Hepatocyte (in vitro differentiated cells): ENCODE data around the gene DDX52. TPM values are rescaled to one million over a fixed set of nuclear protein-coding genes. Genes with fewer than 3 reads are reported as not detected.

Source experiments
- DNase-seq: peaks from one replicate; pipeline ENCODE4 v3.0.0-alpha.2; 2016; ENCODE audit warnings: low spot score
- H2AFZ ChIP-seq: fragments of 200-600 bp; sonication (generic); 2 replicates; pipeline ENCODE4 v1.6.0; 2016; ENCODE audit warnings: antibody characterized with exemption, mild to moderate bottlenecking
- H3K27ac ChIP-seq: fragments of 200-600 bp; sonication (generic); 2 replicates; pipeline ENCODE4 v1.5.1; 2016; ENCODE audit warnings: mild to moderate bottlenecking
- H3K27me3 ChIP-seq: fragments of 200-600 bp; sonication (generic); 2 replicates; pipeline ENCODE4 v1.6.1; 2016
- H3K36me3 ChIP-seq: fragments of 200-600 bp; sonication (generic); replicated peaks from 2 replicates; pipeline ENCODE4 v1.5.1; 2016; ENCODE audit warnings: low read depth; ENCODE audit not compliant: insufficient read depth
- H3K4me1 ChIP-seq: fragments of 200-600 bp; sonication (generic); 2 replicates; pipeline ENCODE4 v1.5.1; 2016; ENCODE audit warnings: mild to moderate bottlenecking, moderate library complexity; ENCODE audit not compliant: insufficient read depth
- H3K4me2 ChIP-seq: fragments of 200-600 bp; sonication (generic); 2 replicates; pipeline ENCODE4 v1.6.0; 2016
- H3K4me3 ChIP-seq: fragments of 200-600 bp; sonication (generic); 2 replicates; pipeline ENCODE4 v1.5.1; 2016; ENCODE audit warnings: mild to moderate bottlenecking
- H3K79me2 ChIP-seq: fragments of 200-600 bp; sonication (generic); 2 replicates; pipeline ENCODE4 v1.6.0; 2017; ENCODE audit warnings: mild to moderate bottlenecking
- H3K9me2 ChIP-seq: fragments of 200-600 bp; sonication (generic); replicated peaks from 2 replicates; pipeline ENCODE4 v1.6.0; 2017; ENCODE audit warnings: mild to moderate bottlenecking; ENCODE audit not compliant: insufficient read depth
- H3K9me3 ChIP-seq: fragments of 200-600 bp; sonication (generic); 2 replicates; pipeline ENCODE4 v1.5.1; 2016; ENCODE audit warnings: low read depth, mild to moderate bottlenecking
- H4K20me1 ChIP-seq: fragments of 200-600 bp; sonication (generic); 2 replicates; pipeline ENCODE4 v1.6.0; 2016; ENCODE audit warnings: mild to moderate bottlenecking; ENCODE audit not compliant: insufficient read depth, poor library complexity, severe bottlenecking
- CTCF ChIP-seq: fragments of 200-600 bp; sonication (generic); IDR thresholded peaks from 2 replicates; pipeline ENCODE4 v1.5.1; 2016; ENCODE audit warnings: antibody characterized with exemption, mild to moderate bottlenecking; ENCODE audit not compliant: poor library complexity
- EZH2 ChIP-seq: fragments of 200-600 bp; sonication (generic); IDR thresholded peaks from 2 replicates; pipeline ENCODE4 v1.6.1; 2016; ENCODE audit warnings: antibody characterized with exemption, mild to moderate bottlenecking, borderline replicate concordance
- EZH2phosphoT487 ChIP-seq: fragments of 200-600 bp; sonication (generic); IDR thresholded peaks from one replicate; pipeline ENCODE4 v1.6.1; 2018; ENCODE audit warnings: antibody characterized with exemption, mild to moderate bottlenecking, low read depth, moderate library complexity; ENCODE audit not compliant: unreplicated experiment, severe bottlenecking
- WGBS: methylation state at CpG from one replicate; pipeline ENCODE4 v1.1.6; 2016; ENCODE audit warnings: low lambda C conversion rate; ENCODE audit errors: missing lambda C conversion rate; 5-methylcytosine and 5-hydroxymethylcytosine counted together
- microRNA-seq: library from miRNA; unstranded; fragments of <30 nt; microRNA quantifications from one replicate; pipeline ENCODE4, GENCODE V29; 2017
- polyA plus RNA-seq: library from polyadenylated mRNA; unstranded; fragments of >200 nt; fragmentation: Nextera tagmentation; extraction: Ambion mirVana; gene quantifications from 2 replicates; pipeline ENCODE4 v1.2.1, GENCODE V29; 2016
- small RNA-seq: library from RNA; depleted of rRNA; stranded (forward); fragments of <200 nt; gene quantifications from one replicate; pipeline ENCODE3, GENCODE V24; 2014
- total RNA-seq: library from RNA; depleted of rRNA; stranded (reverse); fragments of >200 nt; gene quantifications from 2 replicates; pipeline ENCODE4 v1.2.3, GENCODE V29; 2014

Gene DDX52
- total and polyA plus RNA-seq, 2 experiments from 2014 or later = 31.0 to 45.7 TPM

- Histone ChIP-seq H4K20me1 (no peaks in the 10 kb centered on the region), H3K27me3 (no peaks in the 10 kb centered on the region), H3K4me2 (no peak overlapping the region), H3K4me1 (no peaks in the 10 kb centered on the region), H3K9me3 (no peaks in the 10 kb centered on the region), H3K36me3 (no peaks in the 10 kb centered on the region), H3K4me3 (no peak overlapping the region), H2AFZ (no peak overlapping the region), H3K27ac (no peak overlapping the region), H3K9me2 (no peaks in the 10 kb centered on the region), H3K79me2 (no peaks in the 10 kb centered on the region)
- TF ChIP-seq EZH2phosphoT487 (no peak), EZH2 (no peak), CTCF (no peak)
- no peak for DNase-seq
- 93% methylated on average over 2 of the region's 2 CpGs for WGBS
Observed at GRCh38 chr17:37567137-37567536, 76.1 kb downstream of the DDX52 start.

- H3K9me2 ChIP-seq = no peaks in the 10 kb centered on the region
- no peaks in the 10 kb centered on the region for H3K4me1 ChIP-seq
- no peak overlapping the region for H3K27ac ChIP-seq
- H3K9me3 ChIP-seq = no peaks in the 10 kb centered on the region
- no peak for DNase-seq
- no peak overlapping the region for H2AFZ ChIP-seq
- H3K4me3 ChIP-seq = no peak overlapping the region
- H3K27me3 ChIP-seq = no peaks in the 10 kb centered on the region
- no peaks in the 10 kb centered on the region for H3K36me3 ChIP-seq
- H3K79me2 ChIP-seq = no peaks in the 10 kb centered on the region
- no peak for TF ChIP-seq EZH2
- TF ChIP-seq CTCF = no peak
- TF ChIP-seq EZH2phosphoT487 = no peak
- H4K20me1 ChIP-seq = no peaks in the 10 kb centered on the region
- WGBS = 96% methylated on average over 3 of the region's 3 CpGs
- H3K4me2 ChIP-seq = no peak overlapping the region
Observed at GRCh38 chr17:37564252-37564651, 79.0 kb downstream of the DDX52 start.

GRCh38 chr17:37562016-37562745 is 81.1 kb downstream of the DDX52 start:
- Histone ChIP-seq H3K4me3 (no peak overlapping the region), H2AFZ (no peak overlapping the region), H3K27me3 (no peaks in the 10 kb centered on the region), H3K4me1 (no peaks in the 10 kb centered on the region), H4K20me1 (no peaks in the 10 kb centered on the region), H3K9me2 (no peaks in the 10 kb centered on the region), H3K36me3 (no peaks in the 10 kb centered on the region), H3K9me3 (no peaks in the 10 kb centered on the region), H3K27ac (no peak overlapping the region), H3K4me2 (no peak overlapping the region), H3K79me2 (no peaks in the 10 kb centered on the region)
- WGBS = 86% methylated on average over 5 of the region's 5 CpGs
- DNase-seq = no peak
- no peak for TF ChIP-seq EZH2phosphoT487
- TF ChIP-seq CTCF = no peak
- no peak for TF ChIP-seq EZH2

Small RNA genes lying within 50 kb of the gene (microRNA-seq; reads per million reads assigned to microRNA genes)
- gene MIR378J = not detected

Small RNA genes lying within 50 kb of the gene (small RNA-seq; reads per million reads assigned to genes)
- not detected for gene MIR378J

Other genes starting within 250 kb of the DDX52 start
- gene ACACA, start 236.6 kb downstream of the DDX52 start, total RNA-seq = 53.8 and 61.1 TPM in 2 replicates
- gene ACACA, start 236.6 kb downstream of the DDX52 start, polyA plus RNA-seq = 36.2 and 37.4 TPM in 2 replicates
- gene TADA2A, start 236.6 kb downstream of the DDX52 start, total RNA-seq = 16.8 and 18.3 TPM in 2 replicates
- 7.7 and 8.4 TPM in 2 replicates for gene TADA2A, start 236.6 kb downstream of the DDX52 start, polyA plus RNA-seq
- gene DUSP14, start 153.6 kb downstream of the DDX52 start, total RNA-seq = 28.8 and 31.1 TPM in 2 replicates
- gene DUSP14, start 153.6 kb downstream of the DDX52 start, polyA plus RNA-seq = 30.1 and 33.3 TPM in 2 replicates
- 21.6 and 27.0 TPM in 2 replicates for gene SYNRG, start 34.0 kb downstream of the DDX52 start, total RNA-seq
- 19.6 and 20.7 TPM in 2 replicates for gene SYNRG, start 34.0 kb downstream of the DDX52 start, polyA plus RNA-seq
- gene HNF1B, start 101.6 kb upstream of the DDX52 start, total RNA-seq = 5.7 and 8.8 TPM in 2 replicates
- 18.2 and 19.6 TPM in 2 replicates for gene HNF1B, start 101.6 kb upstream of the DDX52 start, polyA plus RNA-seq